Hematopoietic multipotent progenitor cell treated with erythropoietin and hydrocortisone succinate and interleukin-3 and kit ligand, for 8 days (in vitro differentiated cells): ENCODE data around the gene KLK10.

ENCODE experiments used
- DNase-seq: peaks from one replicate; pipeline ENCODE4 v3.0.0-alpha.2; 2015

Gene KLK10, protein sequence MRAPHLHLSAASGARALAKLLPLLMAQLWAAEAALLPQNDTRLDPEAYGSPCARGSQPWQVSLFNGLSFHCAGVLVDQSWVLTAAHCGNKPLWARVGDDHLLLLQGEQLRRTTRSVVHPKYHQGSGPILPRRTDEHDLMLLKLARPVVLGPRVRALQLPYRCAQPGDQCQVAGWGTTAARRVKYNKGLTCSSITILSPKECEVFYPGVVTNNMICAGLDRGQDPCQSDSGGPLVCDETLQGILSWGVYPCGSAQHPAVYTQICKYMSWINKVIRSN

GRCh38 chr19:51019544-51019925 lies at the start of gene KLK10:
Gene KLK10, minus strand, starts transcription at chr19:51019709. Its CDS starts 579 bp downstream, at chr19:51019130.
- no peak for DNase-seq

GRCh38 chr19:51066393-51067186 lies 47.1 kb upstream of the KLK10 start:
- DNase-seq: no peak

- DNase-seq: no peak
These were observed 45.9 kb upstream of the KLK10 start for GRCh38 chr19:51065221-51065960.

GRCh38 chr19:51064534-51065220 lies 45.2 kb upstream of the KLK10 start, which contains the start of gene KLK13:
Gene KLK13, minus strand, starts transcription at chr19:51065092. Its CDS starts 25 bp downstream, at chr19:51065067.
- DNase-seq: no peak

DNA sequence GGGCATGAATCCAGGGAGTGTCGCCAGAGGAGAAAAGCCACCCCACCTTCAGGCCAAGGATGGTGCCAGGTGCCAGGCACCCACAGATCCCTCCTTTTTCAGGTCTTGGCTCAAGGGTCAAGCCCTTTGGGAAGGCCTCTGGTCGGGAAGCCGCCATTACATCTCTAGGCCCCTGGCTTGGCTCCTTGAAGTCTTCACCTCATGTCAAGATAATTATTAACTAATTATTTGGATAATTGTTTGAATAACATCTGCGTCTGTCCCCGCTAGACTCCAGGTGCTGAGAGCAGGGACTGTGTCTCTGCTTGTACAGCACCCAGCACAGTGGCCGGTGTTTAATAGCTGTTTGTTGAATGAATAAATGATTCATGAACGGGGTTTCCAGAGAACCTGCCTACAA lies 44.2 kb upstream of the KLK10 start:
- DNase-seq: no peak

DNA sequence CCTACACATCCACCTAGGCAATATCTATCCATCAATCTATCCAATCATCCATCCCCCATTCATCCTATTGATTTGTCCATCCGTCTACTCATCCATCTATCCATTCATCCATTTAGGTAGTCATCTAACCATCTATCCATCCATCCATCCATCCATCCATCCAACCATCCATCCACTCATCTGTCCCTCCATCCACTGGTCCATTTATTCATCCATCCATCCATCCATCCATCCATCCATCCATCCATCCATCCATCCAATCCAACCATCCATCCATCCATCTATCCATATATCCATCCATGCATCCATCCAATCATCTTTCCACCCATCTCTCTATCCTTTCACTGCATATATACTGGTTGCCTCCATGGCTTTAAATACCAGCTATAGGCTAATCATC lies 41.5 kb upstream of the KLK10 start:
- DNase-seq: no peak

- DNase-seq: no peak
These were observed 40.8 kb upstream of the KLK10 start for GRCh38 chr19:51060336-51060735.

GRCh38 chr19:51059715-51060114 lies 40.2 kb upstream of the KLK10 start:
- DNase-seq: no peak

GRCh38 chr19:51055866-51056265 lies 36.4 kb upstream of the KLK10 start:
- DNase-seq: no peak

DNA sequence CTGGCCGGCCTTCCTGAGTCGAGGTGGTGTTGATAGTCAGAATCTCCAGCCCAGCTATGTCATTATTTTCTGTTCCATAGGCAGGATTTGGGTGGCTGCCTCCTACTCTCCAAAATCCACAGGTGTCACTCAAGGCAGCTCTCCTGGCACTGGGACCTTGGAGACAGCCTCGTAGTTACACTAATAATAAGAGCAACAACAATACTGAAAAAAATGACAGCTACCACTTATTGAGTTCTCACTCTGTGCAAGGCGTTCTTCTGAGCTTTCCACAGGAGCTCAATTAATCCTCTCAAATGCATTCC lies 27.5 kb upstream of the KLK10 start:
- no peak for DNase-seq

- DNase-seq: no peak
These were observed 24.8 kb upstream of the KLK10 start for GRCh38 chr19:51044327-51044726.

- DNase-seq: no peak
These were observed 24.0 kb upstream of the KLK10 start for GRCh38 chr19:51043497-51043896.

DNA sequence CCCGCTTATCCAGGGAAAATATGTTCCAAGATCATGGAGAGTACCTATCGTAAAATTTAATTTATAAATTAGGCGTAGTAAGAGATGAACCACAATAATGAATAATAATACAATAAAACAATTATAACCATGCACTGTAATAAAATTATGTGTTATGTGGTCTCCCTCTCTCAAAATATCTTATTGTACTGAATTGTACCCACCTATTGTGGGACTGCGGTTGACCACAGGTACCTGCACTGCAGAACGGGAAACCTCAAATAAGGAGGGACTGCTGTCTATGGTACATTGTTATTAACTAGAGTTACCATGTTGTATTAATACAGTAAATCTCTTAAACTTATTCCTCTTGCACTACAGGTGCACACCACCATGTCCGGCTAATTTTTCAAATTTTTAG lies 20.6 kb upstream of the KLK10 start:
- no peak for DNase-seq

GRCh38 chr19:51036519-51036918 lies 17.0 kb upstream of the KLK10 start:
- DNase-seq: no peak

DNA sequence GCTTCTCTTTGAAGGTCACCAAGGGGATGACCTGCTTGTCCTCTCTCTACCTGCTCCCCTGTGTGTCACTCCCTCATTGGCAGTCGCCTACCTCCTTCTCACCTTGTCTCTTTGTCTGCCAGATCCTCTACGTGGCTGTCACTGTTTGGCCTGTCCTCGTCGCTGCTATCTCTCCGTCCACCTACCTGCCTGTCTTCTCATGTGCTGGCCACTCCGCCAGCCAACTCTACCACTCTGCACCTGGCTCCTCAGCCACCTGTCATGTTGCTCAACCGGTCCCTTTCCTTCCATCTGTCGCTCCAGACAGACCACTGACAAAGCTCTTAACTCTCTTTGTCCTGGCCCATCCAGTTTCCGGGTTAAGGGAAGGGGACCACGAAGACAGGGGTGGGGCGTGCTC lies 15.2 kb upstream of the KLK10 start, which contains the start of gene KLK12:
Gene KLK12, minus strand, starts transcription at position 299 of the 400 bp plus-strand sequence. CDS start 381 bp downstream, outside the sequence.
- no peak for DNase-seq

DNA sequence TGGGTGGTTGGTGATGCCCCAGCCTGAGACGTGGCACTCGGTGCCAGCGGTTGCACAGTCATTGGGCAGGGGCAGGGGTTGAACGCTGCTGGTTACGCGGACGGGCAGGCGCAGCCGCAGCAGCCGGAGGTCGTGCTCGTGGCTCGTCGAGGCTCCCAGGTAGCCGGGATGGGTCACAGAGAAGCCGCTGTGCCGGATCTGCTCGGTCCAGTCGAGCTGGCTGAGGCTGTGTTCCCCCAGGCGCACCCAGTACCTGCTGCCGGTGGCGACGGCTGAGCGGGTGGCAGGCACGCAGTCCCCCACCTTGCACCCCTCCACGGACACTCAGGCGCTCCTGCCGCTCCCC lies 12.3 kb upstream of the KLK10 start:
- no peak for DNase-seq

GRCh38 chr19:51031220-51031879 lies 11.8 kb upstream of the KLK10 start:
- no peak for DNase-seq

- no peak for DNase-seq
These were observed 11.1 kb upstream of the KLK10 start for GRCh38 chr19:51030631-51031030.

DNA sequence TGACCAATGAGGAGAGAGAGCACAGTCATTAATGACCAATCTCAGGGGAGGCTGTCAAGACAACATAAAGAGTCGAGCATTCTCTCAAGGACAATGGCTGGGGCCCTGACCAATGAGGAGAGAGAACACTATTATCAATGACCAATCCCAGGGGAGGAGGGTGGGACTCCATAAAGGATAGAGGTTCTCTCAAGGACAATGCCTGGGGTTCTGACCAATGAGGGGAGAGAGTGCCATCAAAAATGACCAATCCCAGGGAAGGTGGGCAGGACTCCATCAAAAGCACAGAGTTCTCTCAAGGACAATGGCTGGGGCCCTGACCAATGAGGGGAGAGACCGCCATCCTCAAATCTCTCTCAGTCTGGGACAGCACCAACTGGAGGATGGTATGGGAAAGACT lies 10.2 kb upstream of the KLK10 start:
- peak; percentile 4 for DNase-seq

DNA sequence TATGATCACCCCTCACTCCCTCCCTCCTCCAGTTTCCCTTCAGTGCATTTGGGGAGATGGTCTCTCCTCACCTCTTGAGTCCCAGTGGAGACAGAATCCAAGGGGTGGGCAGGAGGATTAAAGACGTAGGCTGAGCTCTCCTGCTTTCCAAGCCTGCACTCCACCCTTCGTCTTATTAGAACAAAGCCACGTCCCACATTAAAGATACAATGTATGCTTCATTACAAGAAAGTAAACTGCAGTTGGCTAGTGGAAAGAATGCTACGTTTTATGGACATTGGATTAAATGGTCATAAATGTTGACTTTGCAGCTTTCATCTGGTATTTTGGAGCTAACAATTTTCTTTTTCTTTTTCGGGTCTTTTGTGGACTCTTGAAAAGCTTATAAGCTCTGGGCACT lies 8.4 kb upstream of the KLK10 start:
- no peak for DNase-seq

GRCh38 chr19:51027126-51027806 lies 7.8 kb upstream of the KLK10 start:
- no peak for DNase-seq

GRCh38 chr19:51026554-51026831 lies 7.0 kb upstream of the KLK10 start, which contains the start of gene KLK11:
Gene KLK11, minus strand, starts transcription at chr19:51026616. Its CDS starts 985 bp downstream, at chr19:51025631.
- no peak for DNase-seq
